Prostate gland (tissue), 2 donors: Measurements from ENCODE around the gene NKX1-1. TPM values are rescaled to one million over a fixed set of nuclear protein-coding genes. Genes with fewer than 3 reads are reported as not detected.

Source experiments
- DNase-seq: peaks from one replicate; pipeline ENCODE4 v3.0.0-alpha.2; 2019; ENCODE audit warnings: low spot score
- H3K27ac ChIP-seq, 2 donors: fragments of 200-600 bp; sonication (generic); 2 replicates each; pipeline ENCODE4 v1.5.1; 2017 to 2019
- H3K27me3 ChIP-seq: fragments of 200-600 bp; sonication (generic); replicated peaks from 2 replicates; pipeline ENCODE4 v1.5.1; 2019; ENCODE audit not compliant: insufficient read depth
- H3K36me3 ChIP-seq, 2 donors: fragments of 200-600 bp; sonication (generic); 1 replicate in 1 of 2; 2 replicates in 1 of 2; pipeline versions ENCODE4 v1.5.1 to v1.8.1; 2017 to 2019
- H3K4me1 ChIP-seq: fragments of 200-600 bp; sonication (generic); replicated peaks from 2 replicates; pipeline ENCODE4 v1.5.1; 2019
- H3K4me3 ChIP-seq, 2 donors: fragments of 200-600 bp; sonication (generic); 2 replicates each; pipeline ENCODE4 v1.5.1; 2017 to 2019
- H3K9me3 ChIP-seq: fragments of 200-600 bp; sonication (generic); 2 replicates; pipeline ENCODE4 v1.5.1; 2017
- CTCF ChIP-seq, 4 experiments: fragments of 200-600 bp in 2 of 4; fragments of 450-650 bp in 2 of 4; sonication (generic) in 2 of 4; IDR thresholded peaks; 1 replicate in 3 of 4; 2 replicates in 1 of 4; pipeline ENCODE4 v1.5.1; 2016 to 2019; ENCODE audit warnings: antibody characterized with exemption in 4 of 4, mild to moderate bottlenecking in 2 of 4, moderate library complexity in 2 of 4
- POLR2A ChIP-seq: fragments of 450-650 bp; IDR thresholded peaks from one replicate; pipeline ENCODE4 v1.6.1; 2016; ENCODE audit warnings: antibody characterized with exemption, mild to moderate bottlenecking
- POLR2AphosphoS5 ChIP-seq: sonication (generic); formaldehyde crosslinking; IDR thresholded peaks from one replicate; pipeline ENCODE4 v1.6.1; 2017; ENCODE audit warnings: antibody characterized with exemption
- WGBS: methylation state at CpG from one replicate; pipeline ENCODE4 v1.1.5; 2018; 5-methylcytosine and 5-hydroxymethylcytosine counted together
- intact Hi-C: fragments of 100-400 bp; cut with DNase I; formaldehyde crosslinking; loops from one replicate; pipeline ENCODE4 v1.14.2; 2022
- total RNA-seq, 2 donors: library from RNA; depleted of rRNA; stranded (reverse); fragments of >200 nt; gene quantifications; one replicate each; pipeline ENCODE4 v1.1.0, GENCODE V29; 2016

NKX1-1 gene
- total RNA-seq, 2 donors from 2014 or later = not detected

DNA sequence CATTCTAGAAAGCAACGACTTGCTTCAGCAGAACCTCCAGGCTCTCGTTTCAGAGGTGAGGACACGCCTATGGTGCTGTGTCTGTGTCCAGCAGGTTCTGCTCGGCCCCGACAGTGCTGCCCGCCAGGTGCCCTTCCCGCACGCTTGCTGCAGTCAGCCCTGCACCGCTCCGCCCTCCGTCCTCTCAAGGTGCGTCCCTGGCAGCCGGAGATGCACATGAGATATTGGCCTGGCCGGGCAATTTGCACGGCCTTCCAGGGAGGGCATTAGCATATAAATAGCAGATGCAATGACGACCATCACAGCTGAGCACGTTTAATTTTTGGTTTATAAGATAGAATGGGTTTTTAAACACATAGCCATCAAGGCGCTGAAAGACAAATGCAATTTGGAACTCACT is 44.8 kb downstream of the NKX1-1 start:
- TF ChIP-seq CTCF (IDR thresholded peaks at IDR 0.05) (no peak), POLR2AphosphoS5 (no peak), POLR2A (no peak)
- WGBS = 86% methylated on average over 18 of the region's 18 CpGs
- no peaks in the 10 kb centered on the region for H3K27me3 ChIP-seq

DNA sequence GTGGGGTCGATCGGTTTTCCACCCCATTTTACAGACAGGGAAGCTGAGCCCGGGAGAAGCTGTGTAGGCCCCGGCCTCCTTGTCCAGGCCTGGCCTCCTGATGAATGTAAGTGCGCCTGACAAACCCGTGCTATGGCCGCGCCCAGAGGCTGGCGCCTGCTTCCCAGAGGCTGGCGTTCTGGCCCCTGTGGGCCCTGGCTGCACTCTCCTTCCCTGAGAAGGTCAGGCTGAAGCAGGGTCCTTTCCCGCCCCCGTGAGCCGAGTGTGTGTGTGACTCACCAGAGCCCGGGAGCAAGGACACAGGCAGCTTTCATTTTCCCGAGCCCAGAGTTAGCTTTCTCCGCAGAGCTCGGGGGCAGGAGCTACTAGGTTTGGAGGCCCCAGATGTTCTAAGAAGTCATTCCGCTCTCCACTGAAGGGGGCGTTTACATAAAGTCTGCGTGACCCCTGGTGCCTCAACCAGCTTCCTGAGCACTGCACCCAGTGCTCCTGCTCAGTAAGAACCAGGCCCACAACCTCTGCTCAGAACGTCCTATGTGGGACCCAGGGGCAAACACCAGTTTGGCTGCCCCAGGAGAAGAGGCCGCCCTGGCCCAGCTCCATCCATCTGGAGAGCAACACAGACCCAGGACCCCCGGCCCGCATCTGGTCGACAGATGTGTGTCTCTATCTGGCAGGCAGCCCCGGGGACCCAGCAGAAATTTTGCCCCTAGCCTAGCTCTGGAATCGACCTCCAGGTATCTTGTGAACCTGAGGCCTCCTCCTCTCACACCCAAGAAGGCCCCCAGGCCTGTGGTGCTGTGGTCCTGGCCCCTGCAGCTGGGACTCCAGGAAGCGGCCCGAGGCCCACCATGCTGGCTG is 45.6 kb downstream of the NKX1-1 start:
- H3K27me3 ChIP-seq = no peaks in the 10 kb centered on the region
- TF ChIP-seq POLR2A (no peak), POLR2AphosphoS5 (no peak), CTCF (IDR thresholded peaks at IDR 0.05) (no peak)
- intact Hi-C loops = no loop called here
- H3K36me3 ChIP-seq = peaks cover 0 to 6% of the 10 kb centered on the region in 2 donors
- no peaks in the 10 kb centered on the region for H3K4me1 ChIP-seq
- H3K9me3 ChIP-seq = no peaks in the 10 kb centered on the region
- H3K27ac ChIP-seq = no peak overlapping the region
- no peak overlapping the region for H3K4me3 ChIP-seq
- 89% methylated on average over 29 of the region's 29 CpGs for WGBS
- DNase-seq = no peak

More for the DNA sequence above, 44.8 kb downstream of the NKX1-1 start:
- intact Hi-C loops = no loop called here
- Histone ChIP-seq H3K27ac (no peak overlapping the region), H3K4me3 (no peak overlapping the region), H3K9me3 (no peaks in the 10 kb centered on the region), H3K4me1 (no peaks in the 10 kb centered on the region), H3K36me3 (peaks cover 0 to 6% of the 10 kb centered on the region in 2 donors)
- DNase-seq = no peak

- no peaks in the 10 kb centered on the region for H3K9me3 ChIP-seq
- 86% methylated on average over 16 of the region's 16 CpGs for WGBS
- H3K4me3 ChIP-seq = no peak overlapping the region
- no peaks in the 10 kb centered on the region for H3K27me3 ChIP-seq
- no peaks in the 10 kb centered on the region for H3K4me1 ChIP-seq
- no peak for TF ChIP-seq CTCF (IDR thresholded peaks at IDR 0.05)
- no peak for TF ChIP-seq POLR2A
- no peak for TF ChIP-seq POLR2AphosphoS5
- intact Hi-C loops = loop anchor here (5.0 kb wide), 1 partner anchor 272 kb away; no protein-coding TSS in a partner anchor
- no peak for DNase-seq
- peaks cover 0 to 6% of the 10 kb centered on the region in 2 donors for H3K36me3 ChIP-seq
- no peak overlapping the region for H3K27ac ChIP-seq
Measured at GRCh38 chr4:1359976-1360375, 46.3 kb downstream of the NKX1-1 start.

- H3K9me3 ChIP-seq = no peaks in the 10 kb centered on the region
- TF ChIP-seq POLR2A (no peak), POLR2AphosphoS5 (no peak), CTCF (IDR thresholded peaks at IDR 0.05) (no peak)
- no peak for DNase-seq
- intact Hi-C loops = loop anchor here (5.0 kb wide), 1 partner anchor 273 kb away; no protein-coding TSS in a partner anchor
- 92% methylated on average over 14 of the region's 14 CpGs for WGBS
- no peaks in the 10 kb centered on the region for H3K4me1 ChIP-seq
- H3K27ac ChIP-seq = no peak overlapping the region
- peaks cover 0 to 6% of the 10 kb centered on the region in 2 donors for H3K36me3 ChIP-seq
- H3K27me3 ChIP-seq = no peaks in the 10 kb centered on the region
- H3K4me3 ChIP-seq = no peak overlapping the region
Measured at GRCh38 chr4:1359144-1359501, 47.1 kb downstream of the NKX1-1 start.
